ENCODE measurements around the gene UGT2B7. TPM values are rescaled to one million over a fixed set of nuclear protein-coding genes. Genes with fewer than 3 reads are reported as not detected.

Gene UGT2B7
- total and polyA plus RNA-seq, 2 experiments from 2014 or later, result not detected

DNA sequence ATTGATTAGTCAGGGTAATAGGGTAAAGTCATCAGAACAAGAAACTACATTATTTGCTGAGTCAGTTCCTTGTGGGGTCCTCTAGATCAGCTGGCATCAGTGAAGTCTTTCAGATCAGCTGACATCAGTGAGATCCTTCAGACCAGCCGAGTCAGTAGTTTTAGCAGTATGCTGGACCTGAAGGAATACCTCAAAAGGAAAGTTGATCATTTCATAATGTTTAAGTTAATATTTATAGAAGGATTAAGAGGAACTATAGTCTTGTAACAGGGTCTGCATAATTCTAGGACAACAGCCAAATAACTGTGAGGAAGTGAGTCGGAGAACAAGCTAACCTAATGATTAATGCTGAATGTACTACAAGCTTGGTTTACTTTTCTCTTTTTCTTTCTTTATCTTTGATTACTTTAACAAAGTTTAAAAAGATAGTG lies 958 bp upstream of the UGT2B7 start (continued):
- no peak for TF ChIP-seq ZNF331 (CRISPR knock-in tag; IDR thresholded peaks at IDR 0.05; ENCODE audit: low read depth)

DNA sequence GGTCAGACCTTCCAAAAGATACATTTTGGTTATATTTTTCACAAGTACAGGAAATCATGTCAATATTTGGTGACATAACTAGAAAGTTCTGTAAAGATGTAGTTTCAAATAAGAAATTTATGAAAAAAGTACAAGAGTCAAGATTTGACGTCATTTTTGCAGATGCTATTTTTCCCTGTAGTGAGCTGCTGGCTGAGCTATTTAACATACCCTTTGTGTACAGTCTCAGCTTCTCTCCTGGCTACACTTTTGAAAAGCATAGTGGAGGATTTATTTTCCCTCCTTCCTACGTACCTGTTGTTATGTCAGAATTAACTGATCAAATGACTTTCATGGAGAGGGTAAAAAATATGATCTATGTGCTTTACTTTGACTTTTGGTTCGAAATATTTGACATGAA lies 536 bp downstream of the UGT2B7 start:
- H3K4me1 Mint-ChIP-seq, result peaks cover 3% of the 10 kb centered on the region; the same call in 1 of the 3 replicates
- H3K9me2 ChIP-seq (ENCODE audit: insufficient read depth), result peaks cover 7% of the 10 kb centered on the region; the same call in 1 of the 2 replicates
- H3K27me3 ChIP-seq (ENCODE audit: insufficient read depth), result no peaks in the 10 kb centered on the region
- H3K36me3 ChIP-seq (ENCODE audit: insufficient read depth), result no peaks in the 10 kb centered on the region
- DNase-seq (ENCODE audit: low spot score) (no peak), ATAC-seq (no peak)
- peak overlapping the region; percentile 35; the same call in 1 of the 2 replicates for H3K27ac Mint-ChIP-seq
- H3K27ac ChIP-seq (ENCODE audit: low read depth), result no peak overlapping the region
- H3K9me3 Mint-ChIP-seq, result no peaks in the 10 kb centered on the region
- no peak overlapping the region for H3K4me2 ChIP-seq
- no peaks in the 10 kb centered on the region for H3K79me2 ChIP-seq (replicated peaks; ENCODE audit: insufficient read depth)
- no peaks in the 10 kb centered on the region for H3F3A ChIP-seq (replicated peaks; ENCODE audit: low read depth)
- H3K36me3 Mint-ChIP-seq (ENCODE audit: low read depth), result no peaks in the 10 kb centered on the region
- no peak overlapping the region for H3K4me3 Mint-ChIP-seq
- no peak overlapping the region for H2AFZ ChIP-seq
- H3K27me3 Mint-ChIP-seq (ENCODE audit: insufficient read depth, low read depth, poor library complexity), result no peaks in the 10 kb centered on the region
- TF ChIP-seq ZNF114 (CRISPR knock-in tag; IDR thresholded peaks at IDR 0.05) (no peak), CREB1 (CRISPR knock-in tag; IDR thresholded peaks at IDR 0.05; ENCODE audit: low read depth) (no peak), NANOG (IDR thresholded peaks at IDR 0.05; ENCODE audit: borderline replicate concordance) (no peak), EZH2 (IDR thresholded peaks at IDR 0.05; ENCODE audit: low read depth, unreplicated experiment) (no peak), STAT1 (IDR thresholded peaks at IDR 0.05; ENCODE audit: unreplicated experiment) (no peak), POLR2AphosphoS5 (IDR thresholded peaks at IDR 0.05; ENCODE audit: low read depth) (no peak)
- TF ChIP-seq, protein P1, sequence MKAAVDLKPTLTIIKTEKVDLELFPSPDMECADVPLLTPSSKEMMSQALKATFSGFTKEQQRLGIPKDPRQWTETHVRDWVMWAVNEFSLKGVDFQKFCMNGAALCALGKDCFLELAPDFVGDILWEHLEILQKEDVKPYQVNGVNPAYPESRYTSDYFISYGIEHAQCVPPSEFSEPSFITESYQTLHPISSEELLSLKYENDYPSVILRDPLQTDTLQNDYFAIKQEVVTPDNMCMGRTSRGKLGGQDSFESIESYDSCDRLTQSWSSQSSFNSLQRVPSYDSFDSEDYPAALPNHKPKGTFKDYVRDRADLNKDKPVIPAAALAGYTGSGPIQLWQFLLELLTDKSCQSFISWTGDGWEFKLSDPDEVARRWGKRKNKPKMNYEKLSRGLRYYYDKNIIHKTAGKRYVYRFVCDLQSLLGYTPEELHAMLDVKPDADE (IDR thresholded peaks at IDR 0.05), result no peak
- TF ChIP-seq, protein P2, sequence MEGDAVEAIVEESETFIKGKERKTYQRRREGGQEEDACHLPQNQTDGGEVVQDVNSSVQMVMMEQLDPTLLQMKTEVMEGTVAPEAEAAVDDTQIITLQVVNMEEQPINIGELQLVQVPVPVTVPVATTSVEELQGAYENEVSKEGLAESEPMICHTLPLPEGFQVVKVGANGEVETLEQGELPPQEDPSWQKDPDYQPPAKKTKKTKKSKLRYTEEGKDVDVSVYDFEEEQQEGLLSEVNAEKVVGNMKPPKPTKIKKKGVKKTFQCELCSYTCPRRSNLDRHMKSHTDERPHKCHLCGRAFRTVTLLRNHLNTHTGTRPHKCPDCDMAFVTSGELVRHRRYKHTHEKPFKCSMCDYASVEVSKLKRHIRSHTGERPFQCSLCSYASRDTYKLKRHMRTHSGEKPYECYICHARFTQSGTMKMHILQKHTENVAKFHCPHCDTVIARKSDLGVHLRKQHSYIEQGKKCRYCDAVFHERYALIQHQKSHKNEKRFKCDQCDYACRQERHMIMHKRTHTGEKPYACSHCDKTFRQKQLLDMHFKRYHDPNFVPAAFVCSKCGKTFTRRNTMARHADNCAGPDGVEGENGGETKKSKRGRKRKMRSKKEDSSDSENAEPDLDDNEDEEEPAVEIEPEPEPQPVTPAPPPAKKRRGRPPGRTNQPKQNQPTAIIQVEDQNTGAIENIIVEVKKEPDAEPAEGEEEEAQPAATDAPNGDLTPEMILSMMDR (conservative IDR thresholded peaks at IDR 0.05; ENCODE audit: low read depth in 2 of 2), result no peak
- TF ChIP-seq, protein P3, sequence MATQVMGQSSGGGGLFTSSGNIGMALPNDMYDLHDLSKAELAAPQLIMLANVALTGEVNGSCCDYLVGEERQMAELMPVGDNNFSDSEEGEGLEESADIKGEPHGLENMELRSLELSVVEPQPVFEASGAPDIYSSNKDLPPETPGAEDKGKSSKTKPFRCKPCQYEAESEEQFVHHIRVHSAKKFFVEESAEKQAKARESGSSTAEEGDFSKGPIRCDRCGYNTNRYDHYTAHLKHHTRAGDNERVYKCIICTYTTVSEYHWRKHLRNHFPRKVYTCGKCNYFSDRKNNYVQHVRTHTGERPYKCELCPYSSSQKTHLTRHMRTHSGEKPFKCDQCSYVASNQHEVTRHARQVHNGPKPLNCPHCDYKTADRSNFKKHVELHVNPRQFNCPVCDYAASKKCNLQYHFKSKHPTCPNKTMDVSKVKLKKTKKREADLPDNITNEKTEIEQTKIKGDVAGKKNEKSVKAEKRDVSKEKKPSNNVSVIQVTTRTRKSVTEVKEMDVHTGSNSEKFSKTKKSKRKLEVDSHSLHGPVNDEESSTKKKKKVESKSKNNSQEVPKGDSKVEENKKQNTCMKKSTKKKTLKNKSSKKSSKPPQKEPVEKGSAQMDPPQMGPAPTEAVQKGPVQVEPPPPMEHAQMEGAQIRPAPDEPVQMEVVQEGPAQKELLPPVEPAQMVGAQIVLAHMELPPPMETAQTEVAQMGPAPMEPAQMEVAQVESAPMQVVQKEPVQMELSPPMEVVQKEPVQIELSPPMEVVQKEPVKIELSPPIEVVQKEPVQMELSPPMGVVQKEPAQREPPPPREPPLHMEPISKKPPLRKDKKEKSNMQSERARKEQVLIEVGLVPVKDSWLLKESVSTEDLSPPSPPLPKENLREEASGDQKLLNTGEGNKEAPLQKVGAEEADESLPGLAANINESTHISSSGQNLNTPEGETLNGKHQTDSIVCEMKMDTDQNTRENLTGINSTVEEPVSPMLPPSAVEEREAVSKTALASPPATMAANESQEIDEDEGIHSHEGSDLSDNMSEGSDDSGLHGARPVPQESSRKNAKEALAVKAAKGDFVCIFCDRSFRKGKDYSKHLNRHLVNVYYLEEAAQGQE (IDR thresholded peaks at IDR 0.05; ENCODE audit: unreplicated experiment), result no peak
- no peaks in the 10 kb centered on the region for H3K4me1 ChIP-seq (ENCODE audit: insufficient read depth)
- no peak overlapping the region for H3K4me3 ChIP-seq
- H4K20me1 ChIP-seq (replicated peaks; ENCODE audit: insufficient read depth), result no peaks in the 10 kb centered on the region

Measured in GM23338 (cell line).